ENCODE results near the gene AAGAB. TPM values are rescaled to one million over a fixed set of nuclear protein-coding genes. Genes with fewer than 3 reads are reported as not detected.

AAGAB gene
- total RNA-seq, 1 donor from 2014 or later, result 20.9 TPM

DNA sequence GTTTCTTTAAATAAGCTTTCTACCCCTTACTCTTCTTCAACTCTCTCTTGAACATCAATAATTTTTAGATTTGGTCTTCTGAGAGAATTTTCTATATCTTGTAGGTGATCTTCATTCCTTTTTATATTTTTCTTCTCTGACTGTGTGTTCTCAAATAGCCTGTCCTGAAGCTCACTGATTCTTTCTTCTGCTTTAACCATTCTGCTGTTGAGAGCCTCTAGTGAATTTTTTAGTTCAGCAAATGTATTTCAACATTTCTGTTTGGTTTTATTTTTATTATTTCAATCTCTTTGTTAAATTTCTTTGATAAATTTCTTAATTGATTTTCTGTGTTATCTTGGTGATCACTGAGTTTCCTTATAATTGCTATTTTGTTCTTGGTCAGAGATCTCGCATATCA is 19.8 kb upstream of the AAGAB start:
- Histone ChIP-seq H3K27ac (replicated peaks) (no peak overlapping the region), H3K4me3 (no peak overlapping the region), H3K4me1 (no peaks in the 10 kb centered on the region), H3K9me3 (replicated peaks) (peaks cover 29% of the 10 kb centered on the region), H3K27me3 (ENCODE audit: low read depth) (no peaks in the 10 kb centered on the region), H3K36me3 (no peaks in the 10 kb centered on the region)
- DNase-seq, result no peak
- intact Hi-C loops (cut with micrococcal nuclease), result no loop called here
- TF ChIP-seq, protein P1, sequence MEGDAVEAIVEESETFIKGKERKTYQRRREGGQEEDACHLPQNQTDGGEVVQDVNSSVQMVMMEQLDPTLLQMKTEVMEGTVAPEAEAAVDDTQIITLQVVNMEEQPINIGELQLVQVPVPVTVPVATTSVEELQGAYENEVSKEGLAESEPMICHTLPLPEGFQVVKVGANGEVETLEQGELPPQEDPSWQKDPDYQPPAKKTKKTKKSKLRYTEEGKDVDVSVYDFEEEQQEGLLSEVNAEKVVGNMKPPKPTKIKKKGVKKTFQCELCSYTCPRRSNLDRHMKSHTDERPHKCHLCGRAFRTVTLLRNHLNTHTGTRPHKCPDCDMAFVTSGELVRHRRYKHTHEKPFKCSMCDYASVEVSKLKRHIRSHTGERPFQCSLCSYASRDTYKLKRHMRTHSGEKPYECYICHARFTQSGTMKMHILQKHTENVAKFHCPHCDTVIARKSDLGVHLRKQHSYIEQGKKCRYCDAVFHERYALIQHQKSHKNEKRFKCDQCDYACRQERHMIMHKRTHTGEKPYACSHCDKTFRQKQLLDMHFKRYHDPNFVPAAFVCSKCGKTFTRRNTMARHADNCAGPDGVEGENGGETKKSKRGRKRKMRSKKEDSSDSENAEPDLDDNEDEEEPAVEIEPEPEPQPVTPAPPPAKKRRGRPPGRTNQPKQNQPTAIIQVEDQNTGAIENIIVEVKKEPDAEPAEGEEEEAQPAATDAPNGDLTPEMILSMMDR (IDR thresholded peaks at IDR 0.05; ENCODE audit: borderline replicate concordance), result no peak

DNA sequence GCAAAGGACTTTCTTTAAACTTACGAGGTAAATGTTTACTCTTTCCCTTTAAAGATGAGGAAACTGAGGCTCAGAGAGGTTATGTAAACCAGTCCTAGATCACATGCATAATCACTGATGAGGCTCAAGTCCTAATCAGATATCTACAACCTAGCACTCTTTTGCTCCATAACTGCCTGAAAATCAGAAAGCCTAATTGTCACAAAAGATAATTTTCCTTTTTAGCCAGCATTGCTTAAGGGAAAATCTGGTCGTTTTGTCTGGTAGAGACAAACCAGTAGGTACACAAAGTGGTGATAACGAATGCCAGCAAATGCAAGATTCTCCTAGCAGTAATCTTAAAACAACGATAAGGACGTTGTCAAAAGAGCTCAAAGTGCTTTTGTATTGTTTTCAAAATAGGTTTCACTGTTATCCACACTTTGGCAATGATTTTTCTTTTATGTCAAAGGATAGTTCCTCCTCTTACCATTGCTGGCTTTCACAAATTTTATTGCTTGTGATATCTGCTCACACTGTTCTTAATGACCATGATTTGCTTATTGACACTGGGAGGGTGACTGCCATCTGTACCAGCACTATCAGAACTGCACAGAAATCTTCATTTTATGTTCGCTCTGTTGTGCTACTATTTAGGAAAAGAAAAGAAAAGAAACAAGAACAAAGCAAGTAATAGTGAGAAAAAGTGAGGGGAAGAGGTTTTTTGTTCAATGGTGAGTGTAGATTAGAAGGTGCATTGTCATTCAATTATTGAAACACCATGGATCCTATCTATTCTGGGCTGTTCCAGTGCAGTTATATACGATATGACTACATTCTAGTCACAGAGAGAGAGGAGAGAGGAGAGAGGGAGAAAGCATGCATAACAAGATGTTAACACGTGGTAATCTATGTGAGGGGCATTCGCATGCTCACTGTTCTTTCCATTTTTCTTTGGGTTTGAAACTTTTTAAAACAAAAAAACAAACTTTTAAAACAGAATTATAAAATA is 13.8 kb upstream of the AAGAB start:
- Histone ChIP-seq H3K36me3 (no peaks in the 10 kb centered on the region), H3K27me3 (ENCODE audit: low read depth) (no peaks in the 10 kb centered on the region), H3K4me3 (no peak overlapping the region), H3K4me1 (no peaks in the 10 kb centered on the region), H3K9me3 (replicated peaks) (peaks cover 8% of the 10 kb centered on the region), H3K27ac (replicated peaks) (no peak overlapping the region)
- no peak for DNase-seq
- TF ChIP-seq, protein P1 (IDR thresholded peaks at IDR 0.05; ENCODE audit: borderline replicate concordance), result no peak
- intact Hi-C loops (cut with micrococcal nuclease), result no loop called here

DNA sequence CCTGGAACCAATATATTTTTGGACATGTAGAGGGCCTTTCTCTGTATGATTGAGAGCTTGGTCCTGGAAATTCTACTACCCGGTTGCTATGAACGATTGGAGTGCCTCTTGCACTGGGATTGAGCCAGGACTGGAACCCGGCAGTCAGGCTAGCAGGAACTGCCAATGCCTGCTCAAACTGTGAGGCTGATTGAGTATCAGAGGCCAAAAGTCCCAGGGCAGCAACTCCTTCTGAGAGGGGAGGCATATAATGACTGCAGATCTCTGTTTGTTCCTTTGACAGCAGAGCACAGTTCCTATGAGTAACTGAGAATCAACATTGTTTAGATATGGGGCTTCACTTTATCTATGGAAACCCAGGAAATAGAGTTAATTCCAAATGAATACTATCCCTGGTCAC is 13.0 kb upstream of the AAGAB start:
- H3K9me3 ChIP-seq (replicated peaks), result peaks cover 3% of the 10 kb centered on the region
- TF ChIP-seq, protein P1 (IDR thresholded peaks at IDR 0.05; ENCODE audit: borderline replicate concordance), result no peak
- H3K4me3 ChIP-seq, result no peak overlapping the region
- no peaks in the 10 kb centered on the region for H3K36me3 ChIP-seq
- no peaks in the 10 kb centered on the region for H3K4me1 ChIP-seq
- no peak overlapping the region for H3K27ac ChIP-seq (replicated peaks)
- intact Hi-C loops (cut with micrococcal nuclease), result no loop called here
- DNase-seq, result no peak
- no peaks in the 10 kb centered on the region for H3K27me3 ChIP-seq (ENCODE audit: low read depth)

DNA sequence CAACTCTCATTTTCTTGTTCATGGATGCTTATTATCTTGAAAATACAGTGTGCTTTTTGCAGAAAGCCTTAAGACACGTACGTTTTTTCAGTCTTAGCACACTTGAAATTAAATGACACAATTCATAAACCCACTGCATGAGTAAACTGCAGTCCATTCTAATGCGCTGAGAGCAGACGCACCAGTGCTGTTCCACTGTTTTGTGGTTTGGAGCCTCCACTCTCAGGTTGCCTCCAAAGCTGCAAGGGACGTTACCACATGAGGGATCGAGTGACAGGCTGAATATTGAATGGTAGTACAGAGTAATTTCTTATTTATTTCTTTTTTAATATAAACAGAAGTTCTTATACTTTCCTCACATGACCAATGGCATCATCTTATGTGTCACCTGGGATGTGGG is 12.4 kb upstream of the AAGAB start:
- no peaks in the 10 kb centered on the region for H3K27me3 ChIP-seq (ENCODE audit: low read depth)
- TF ChIP-seq, protein P1 (IDR thresholded peaks at IDR 0.05; ENCODE audit: borderline replicate concordance), result no peak
- DNase-seq, result no peak
- intact Hi-C loops (cut with micrococcal nuclease), result no loop called here
- H3K9me3 ChIP-seq (replicated peaks), result no peaks in the 10 kb centered on the region
- no peak overlapping the region for H3K27ac ChIP-seq (replicated peaks)
- no peak overlapping the region for H3K4me3 ChIP-seq
- H3K4me1 ChIP-seq, result no peaks in the 10 kb centered on the region
- no peaks in the 10 kb centered on the region for H3K36me3 ChIP-seq

DNA sequence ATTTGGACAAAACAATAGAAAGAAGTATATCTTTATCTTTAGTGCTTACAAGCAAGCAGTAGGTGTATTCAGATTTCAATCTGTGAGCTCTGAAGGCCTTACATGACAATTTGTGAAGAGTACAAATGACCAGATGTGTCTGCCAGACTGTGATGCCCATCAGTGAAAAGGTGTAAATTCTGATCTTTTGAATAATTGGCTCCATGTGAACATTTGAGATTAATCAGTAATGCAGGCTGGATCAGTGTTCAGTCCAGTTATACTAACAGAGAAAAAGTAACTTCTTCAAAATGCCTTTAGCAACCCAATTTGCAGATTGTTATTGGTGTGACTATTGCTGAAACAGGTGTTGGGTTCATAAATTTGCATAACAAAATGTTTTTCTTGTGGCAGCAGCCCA is 5.3 kb upstream of the AAGAB start:
- Histone ChIP-seq H3K4me3 (no peak overlapping the region), H3K27me3 (ENCODE audit: low read depth) (no peaks in the 10 kb centered on the region), H3K9me3 (replicated peaks) (no peaks in the 10 kb centered on the region), H3K36me3 (no peaks in the 10 kb centered on the region), H3K4me1 (peaks cover 7% of the 10 kb centered on the region), H3K27ac (replicated peaks) (no peak overlapping the region)
- DNase-seq, result no peak
- TF ChIP-seq, protein P1 (IDR thresholded peaks at IDR 0.05; ENCODE audit: borderline replicate concordance), result no peak
- intact Hi-C loops (cut with micrococcal nuclease), result no loop called here
